B cell (primary cell): ENCODE data around the gene BCKDK.

Experiments
- CTCF ChIP-seq: fragments of 200-600 bp; IDR thresholded peaks from one replicate; pipeline ENCODE4 v1.8.0; 2022; ENCODE audit warnings: antibody characterized with exemption, mild to moderate bottlenecking
- EZH2 ChIP-seq: IDR thresholded peaks from 2 replicates; pipeline ENCODE4 v1.6.1; 2012; ENCODE audit warnings: borderline replicate concordance, low read depth, mild to moderate bottlenecking, moderate library complexity, low read length; ENCODE audit not compliant: insufficient read depth, poor library complexity, severe bottlenecking

- TF ChIP-seq CTCF: no peak
- no peak for TF ChIP-seq EZH2
Measured at GRCh38 chr16:31090540-31090939, 17.6 kb upstream of the BCKDK start.
